ENCODE results near the gene ALLC.

The ALLC gene

GRCh38 chr2:3641841-3642421, 16.1 kb upstream of the ALLC start:
- DNase-seq = no peak

- no peak for DNase-seq
Observed at GRCh38 chr2:3642521-3643215, 15.3 kb upstream of the ALLC start.

- no peak for DNase-seq
Observed at GRCh38 chr2:3643371-3644245, 14.4 kb upstream of the ALLC start.

GRCh38 chr2:3644246-3644525, 13.8 kb upstream of the ALLC start:
- no peak for DNase-seq

GRCh38 chr2:3644891-3645605, 13.0 kb upstream of the ALLC start:
- no peak for DNase-seq

GRCh38 chr2:3645745-3646389, 12.1 kb upstream of the ALLC start:
- DNase-seq = no peak

GRCh38 chr2:3646446-3646845, 11.6 kb upstream of the ALLC start:
- no peak for DNase-seq

- no peak for DNase-seq
Observed at GRCh38 chr2:3647246-3647645, 10.8 kb upstream of the ALLC start.

- DNase-seq = no peak
Observed at GRCh38 chr2:3647831-3648651, 10.0 kb upstream of the ALLC start.

- no peak for DNase-seq
Observed at GRCh38 chr2:3648652-3649177, 9.3 kb upstream of the ALLC start.

GRCh38 chr2:3649581-3649980, 8.4 kb upstream of the ALLC start:
- DNase-seq = no peak

- DNase-seq = no peak
Observed at GRCh38 chr2:3650140-3650920, 7.7 kb upstream of the ALLC start.

- peak; percentile 60 for DNase-seq
Observed at GRCh38 chr2:3651691-3652648, 6.0 kb upstream of the ALLC start.

GRCh38 chr2:3652896-3653625, 4.9 kb upstream of the ALLC start:
- no peak for DNase-seq

GRCh38 chr2:3654011-3654410, 4.0 kb upstream of the ALLC start:
- DNase-seq = no peak

GRCh38 chr2:3654531-3655225, 3.3 kb upstream of the ALLC start:
- DNase-seq = no peak

- no peak for DNase-seq
Observed at GRCh38 chr2:3655871-3656761, 1.9 kb upstream of the ALLC start.
